Measurements from ENCODE around the gene GRIN2B.

Gene GRIN2B

GRCh38 chr12:13937735-13938134, 43.7 kb downstream of the GRIN2B start:
- Mint-ChIP-seq H3K9me3 (peaks cover 26% of the 10 kb centered on the region), H3K4me3 (no peak overlapping the region), H3K4me1 (peaks cover 12% of the 10 kb centered on the region), H3K27ac (no peak overlapping the region), H3K36me3 (ENCODE audit: low read depth) (no peaks in the 10 kb centered on the region), H3K27me3 (ENCODE audit: low read depth, poor library complexity) (peaks cover 17% of the 10 kb centered on the region)
- DNase-seq: no peak
- no peak for TF ChIP-seq CTCF (IDR thresholded peaks at IDR 0.05)

GRCh38 chr12:13935169-13935568, 46.2 kb downstream of the GRIN2B start:
- peaks cover 26% of the 10 kb centered on the region for H3K9me3 Mint-ChIP-seq
- no peaks in the 10 kb centered on the region for H3K4me1 Mint-ChIP-seq
- no peaks in the 10 kb centered on the region for H3K36me3 Mint-ChIP-seq (ENCODE audit: low read depth)
- H3K27me3 Mint-ChIP-seq (ENCODE audit: low read depth, poor library complexity): peaks cover 17% of the 10 kb centered on the region
- DNase-seq: no peak
- H3K4me3 Mint-ChIP-seq: no peak overlapping the region
- H3K27ac Mint-ChIP-seq: no peak overlapping the region
- no peak for TF ChIP-seq CTCF (IDR thresholded peaks at IDR 0.05)

All from nephron progenitor cell (in vitro differentiated cells).